ENCODE results near the gene TM9SF1. TPM values are rescaled to one million over a fixed set of nuclear protein-coding genes. Genes with fewer than 3 reads are reported as not detected.

Gene TM9SF1
- total and polyA plus RNA-seq, 2 of the 4 experiments (the other 2 are of a cell fraction), result 40.4 to 65.6 TPM

DNA sequence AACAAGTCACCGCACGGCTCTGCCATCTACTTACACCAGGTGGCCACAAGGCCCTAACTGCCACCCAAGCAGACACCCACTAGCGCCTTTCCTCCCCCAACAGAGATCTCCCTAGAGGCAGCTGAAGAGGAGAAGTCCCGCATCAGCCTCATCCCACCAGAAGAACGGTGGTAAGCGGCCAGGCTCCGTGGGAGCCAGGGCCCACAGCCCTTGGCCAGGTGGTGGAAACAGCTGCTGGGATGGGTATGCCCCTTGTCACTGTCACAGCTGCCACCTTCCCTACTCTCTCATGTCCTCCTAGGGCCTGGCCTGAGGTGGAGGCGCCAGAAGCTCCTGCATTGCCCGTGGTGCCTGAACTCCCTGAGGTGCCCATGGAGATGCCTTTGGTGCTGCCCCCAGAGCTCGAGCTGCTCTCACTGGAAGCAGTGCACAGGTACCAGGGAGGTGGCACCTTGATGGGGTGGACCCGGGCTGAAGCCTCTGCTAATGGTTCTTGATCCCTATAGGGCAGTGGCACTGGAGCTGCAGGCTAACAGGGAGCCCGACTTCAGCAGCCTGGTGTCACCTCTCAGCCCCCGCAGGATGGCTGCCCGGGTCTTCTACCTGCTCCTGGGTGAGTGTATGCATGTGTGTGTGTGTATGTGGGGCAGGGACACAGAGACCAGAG is 15.8 kb downstream of the TM9SF1 start:
- TF ChIP-seq POLR2A (IDR thresholded peaks at IDR 0.05; ENCODE audit: low read depth, low read length), result no peak
- TF ChIP-seq, protein P1, sequence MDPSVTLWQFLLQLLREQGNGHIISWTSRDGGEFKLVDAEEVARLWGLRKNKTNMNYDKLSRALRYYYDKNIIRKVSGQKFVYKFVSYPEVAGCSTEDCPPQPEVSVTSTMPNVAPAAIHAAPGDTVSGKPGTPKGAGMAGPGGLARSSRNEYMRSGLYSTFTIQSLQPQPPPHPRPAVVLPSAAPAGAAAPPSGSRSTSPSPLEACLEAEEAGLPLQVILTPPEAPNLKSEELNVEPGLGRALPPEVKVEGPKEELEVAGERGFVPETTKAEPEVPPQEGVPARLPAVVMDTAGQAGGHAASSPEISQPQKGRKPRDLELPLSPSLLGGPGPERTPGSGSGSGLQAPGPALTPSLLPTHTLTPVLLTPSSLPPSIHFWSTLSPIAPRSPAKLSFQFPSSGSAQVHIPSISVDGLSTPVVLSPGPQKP (IDR thresholded peaks at IDR 0.05; ENCODE audit: borderline replicate concordance, low read depth, low read length), result no peak
- no peak for TF ChIP-seq FOS (IDR thresholded peaks at IDR 0.05; ENCODE audit: low read depth, low read length)
- TF ChIP-seq MAZ (IDR thresholded peaks at IDR 0.05; ENCODE audit: borderline replicate concordance, low read depth, low read length), result no peak
- Histone ChIP-seq H3K56ac (ENCODE audit: extremely low read depth, insufficient read depth, low read length) (no peak overlapping the region), H2AK5ac (ENCODE audit: low read depth, low read length) (no peak overlapping the region), H4K91ac (ENCODE audit: insufficient read depth, low read depth, low read length) (no peak overlapping the region), H3K4me2 (ENCODE audit: low read depth, low read length) (no peak overlapping the region), H3K4ac (ENCODE audit: low read depth, low read length) (no peak overlapping the region), H2BK120ac (ENCODE audit: low read depth, low read length) (no peak overlapping the region), H3K9me1 (ENCODE audit: insufficient read depth, low read length) (no peaks in the 10 kb centered on the region), H2BK5ac (ENCODE audit: low read depth, low read length, poor library complexity, severe bottlenecking) (no peak overlapping the region), H2AFZ (replicated peaks; ENCODE audit: low read length, poor library complexity) (peak overlapping the region; percentile 8), H3K9ac (ENCODE audit: low read depth, low read length) (no peak overlapping the region), H3K23ac (ENCODE audit: low read depth, low read length) (no peak overlapping the region), H2AK9ac (replicated peaks; ENCODE audit: low read depth, low read length, poor library complexity) (peak overlapping the region; percentile 51), H3K9me3 (ENCODE audit: control insufficient read depth, insufficient read depth, low read length) (no peaks in the 10 kb centered on the region), H3K18ac (ENCODE audit: low read depth, low read length) (no peak overlapping the region), H4K8ac (ENCODE audit: low read depth in 2 of 2, low read length in 2 of 2) (no peak overlapping the region), H3K4me1 (ENCODE audit: control insufficient read depth, insufficient read depth, low read length) (peaks cover 2% of the 10 kb centered on the region; the same call in 1 of the 2 replicates), H4K5ac (ENCODE audit: low read depth, low read length) (no peak overlapping the region), H3K36me3 (ENCODE audit: control insufficient read depth, insufficient read depth, low read length) (peaks cover 67% of the 10 kb centered on the region), H3K27me3 (ENCODE audit: control insufficient read depth, insufficient read depth, low read length) (no peaks in the 10 kb centered on the region), H2BK20ac (ENCODE audit: low read depth, low read length) (no peak overlapping the region), H3K4me3 (ENCODE audit: insufficient read depth, low read depth, low read length) (no peak overlapping the region), H3K27ac (ENCODE audit: insufficient read depth, low read length) (peak overlapping the region; percentile 22; the same call in 1 of the 2 replicates), H3K79me1 (ENCODE audit: low read depth in 1 of 2, low read length in 2 of 2) (no peaks in the 10 kb centered on the region; a peak in 1 of 4 replicates), H4K20me1 (ENCODE audit: insufficient read depth, low read length) (no peaks in the 10 kb centered on the region), H3K14ac (replicated peaks; ENCODE audit: low read depth, low read length) (no peak overlapping the region), H2BK15ac (ENCODE audit: low read depth, low read length) (no peak overlapping the region)
- ChIA-PET CTCF (interaction anchor here (1.1 kb wide), 1 partner anchor 10 kb away, joined by 5 read pairs; no protein-coding TSS in a partner anchor), POLR2A (ENCODE audit: unreplicated experiment) (no interaction called here)
- DNase-seq, result no peak
- intact Hi-C loops (cut with micrococcal nuclease), result no loop called here
- dilution Hi-C loops (cut with HindIII; ENCODE audit: low sequenced_read_pairs, unreplicated experiment), result no loop called here
- ATAC-seq (ENCODE audit: low read depth), result no peak; the same call in 1 of the 2 replicates
- no TSS peak for BruUV-seq (replicated peaks)
- in situ Hi-C loops (cut with MboI; ENCODE audit: low sequenced_read_pairs), result no loop called here
- 76% methylated on average over 4 of the region's 14 CpGs; no CpG with 5 or more reads in 1 of the 2 experiments for WGBS, 2 experiments (ENCODE audit: extremely low coverage in 2 of 2, insufficient read length in 1 of 2)
